GM21723 (cell line): ENCODE results near the gene UGT1A3.

Experiments used
- ATAC-seq: cut with Tn5 transposase; IDR thresholded peaks from one replicate; pipeline ENCODE4 v1.9.1; 2021; ENCODE audit warnings: mild to moderate bottlenecking, moderate library complexity; ENCODE audit not compliant: unreplicated experiment

The UGT1A3 gene

DNA sequence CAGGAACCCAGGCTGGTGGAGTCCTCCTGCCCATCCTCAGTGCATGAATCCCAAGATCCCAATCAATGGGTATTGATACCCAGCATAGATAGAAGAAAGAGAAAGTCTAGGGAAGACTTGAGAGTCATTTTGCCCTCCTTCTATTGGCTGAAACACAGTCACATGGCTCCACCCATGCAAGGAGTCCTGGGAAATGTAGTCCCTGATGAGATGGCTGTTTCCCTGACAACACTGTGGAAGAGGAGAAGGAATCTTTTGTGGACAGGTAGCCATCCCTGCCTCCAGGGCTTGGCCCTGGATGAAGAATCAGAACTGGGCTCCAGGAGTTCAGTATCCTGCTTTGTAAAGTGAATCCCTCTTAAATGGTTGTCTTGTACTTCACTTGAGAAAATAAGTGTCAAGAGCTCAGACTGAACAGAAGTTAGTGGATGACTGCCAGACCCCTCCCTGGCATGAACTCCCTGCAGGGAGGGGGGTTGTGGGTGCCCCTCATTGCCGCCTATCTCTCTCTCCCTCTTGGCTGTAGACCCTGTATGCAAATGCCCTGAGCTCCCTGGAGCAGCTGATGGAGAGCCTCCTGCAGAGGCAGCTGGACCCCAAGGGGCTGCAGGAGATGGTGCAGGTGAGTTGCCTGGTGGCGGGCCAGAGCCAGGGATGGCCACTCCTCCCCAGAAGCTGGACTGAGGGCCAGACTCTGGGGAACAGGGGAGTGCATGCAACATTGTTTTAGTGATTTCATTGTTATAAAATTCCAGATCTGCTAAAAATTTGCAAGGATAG lies 85.4 kb downstream of the UGT1A3 start:
- no peak for ATAC-seq

DNA sequence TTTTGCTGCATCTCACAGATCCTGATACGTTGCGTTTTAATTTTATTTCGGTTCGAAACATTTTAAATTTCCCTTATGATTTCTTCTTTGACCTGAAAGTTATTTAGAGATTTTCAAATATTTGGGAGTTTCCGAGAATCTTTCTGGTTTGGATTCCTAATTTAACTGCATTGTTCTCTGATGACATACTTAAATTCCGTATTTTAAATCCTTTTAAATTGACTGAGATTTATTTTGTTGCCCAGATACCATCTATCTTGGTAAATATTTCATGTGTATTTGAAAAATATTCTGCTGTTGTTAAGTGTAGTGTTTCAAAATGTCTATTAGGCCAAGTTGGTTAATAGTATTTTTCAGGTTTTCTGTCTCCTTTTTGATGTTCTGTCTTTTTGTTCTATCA lies 87.0 kb downstream of the UGT1A3 start:
- no peak for ATAC-seq

DNA sequence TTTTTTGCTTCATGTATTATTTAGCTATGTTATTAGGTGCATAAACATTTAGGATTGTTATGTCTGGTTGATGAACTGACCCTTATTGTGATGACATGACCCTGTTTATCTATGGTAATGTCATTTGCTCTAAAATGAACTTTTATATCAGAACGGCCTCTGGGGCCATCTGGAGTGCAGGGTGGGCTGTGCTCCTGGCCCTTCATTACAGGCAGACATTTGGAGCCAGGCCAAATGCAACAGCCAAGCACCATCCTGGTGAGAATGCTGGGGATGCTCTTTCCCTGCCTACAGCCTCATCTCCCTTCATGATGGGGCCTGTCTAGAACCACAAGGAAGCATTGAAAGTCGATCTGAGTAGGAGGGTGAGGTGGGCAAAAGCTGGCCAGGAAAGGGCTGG lies 87.5 kb downstream of the UGT1A3 start:
- no peak for ATAC-seq

DNA sequence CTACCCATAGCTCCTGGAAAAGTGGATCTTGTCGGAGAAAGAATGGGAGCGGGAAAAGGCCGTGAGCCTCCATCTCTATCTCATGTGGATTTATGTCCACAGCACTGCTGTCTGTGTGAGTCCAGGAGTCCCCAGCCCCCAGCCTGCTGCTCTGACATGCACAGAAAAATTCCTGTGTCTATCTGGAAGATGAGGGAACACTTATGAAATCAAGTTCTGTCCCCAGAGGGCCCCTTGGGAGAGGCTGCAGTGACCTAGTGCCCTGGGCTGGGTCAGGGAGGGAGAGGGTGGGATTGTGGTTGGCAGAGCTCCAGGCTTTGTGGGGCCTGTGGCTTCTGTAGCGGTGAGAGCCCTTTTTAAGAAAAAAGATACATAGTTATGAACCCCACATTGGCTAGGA lies 87.9 kb downstream of the UGT1A3 start:
- no peak for ATAC-seq

DNA sequence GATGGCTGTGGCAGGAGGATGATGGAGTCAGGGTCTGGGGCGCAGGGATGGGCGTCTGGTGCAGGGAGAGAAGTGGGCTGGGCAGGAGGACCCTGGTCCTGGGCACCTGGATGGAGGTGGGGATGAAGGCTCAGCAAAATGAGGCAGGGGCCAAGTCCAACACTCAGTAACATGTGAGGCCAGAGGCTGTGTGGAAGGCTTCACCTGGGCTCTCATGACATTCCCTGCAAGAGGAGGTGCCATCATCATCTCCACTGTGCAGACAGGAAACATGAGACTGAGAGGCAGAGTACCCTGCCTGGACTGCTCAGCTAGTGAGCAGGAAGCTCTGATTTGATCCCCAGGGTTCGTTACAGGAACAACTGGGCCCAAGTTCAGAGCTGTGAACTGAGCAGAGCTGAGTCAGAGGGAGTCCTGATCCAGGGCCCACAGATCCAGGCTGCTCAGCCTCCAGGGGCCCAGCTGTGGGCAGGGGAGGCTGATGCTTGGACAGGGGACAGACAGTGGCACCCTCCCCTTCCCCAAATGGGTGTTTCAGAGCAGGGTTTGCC lies 88.6 kb downstream of the UGT1A3 start:
- no peak for ATAC-seq

DNA sequence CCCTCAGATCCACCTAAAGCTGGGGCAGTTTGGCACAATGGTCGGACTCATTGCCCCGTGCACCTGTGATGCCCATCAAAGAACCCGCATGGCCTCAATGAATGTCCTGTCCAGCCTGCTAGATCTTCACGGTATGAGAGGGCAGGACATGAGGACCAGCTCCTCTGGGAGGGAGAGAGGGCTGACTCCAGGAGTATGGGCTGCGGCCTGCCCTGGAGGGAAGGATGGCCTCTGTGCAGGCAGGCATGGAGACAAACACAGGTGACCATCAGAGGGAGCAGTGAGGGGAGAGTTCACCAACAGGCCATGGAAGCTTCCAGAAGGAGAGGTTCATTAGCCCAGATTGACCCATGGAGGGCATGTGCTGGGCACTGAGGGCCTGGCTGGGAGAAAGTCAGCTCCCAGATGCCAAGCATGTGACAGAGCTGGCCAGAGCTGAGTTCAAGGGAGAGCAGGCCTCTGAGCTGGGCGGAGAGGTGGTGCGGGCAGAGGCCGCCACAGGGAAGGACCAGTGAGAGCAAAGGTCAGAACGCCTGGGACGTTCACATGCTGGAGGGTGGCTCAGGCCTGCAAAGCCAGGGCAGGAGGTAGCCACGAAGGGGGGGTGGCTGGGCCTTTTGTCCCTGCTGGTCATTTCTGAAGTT lies 89.3 kb downstream of the UGT1A3 start:
- ATAC-seq: no peak

DNA sequence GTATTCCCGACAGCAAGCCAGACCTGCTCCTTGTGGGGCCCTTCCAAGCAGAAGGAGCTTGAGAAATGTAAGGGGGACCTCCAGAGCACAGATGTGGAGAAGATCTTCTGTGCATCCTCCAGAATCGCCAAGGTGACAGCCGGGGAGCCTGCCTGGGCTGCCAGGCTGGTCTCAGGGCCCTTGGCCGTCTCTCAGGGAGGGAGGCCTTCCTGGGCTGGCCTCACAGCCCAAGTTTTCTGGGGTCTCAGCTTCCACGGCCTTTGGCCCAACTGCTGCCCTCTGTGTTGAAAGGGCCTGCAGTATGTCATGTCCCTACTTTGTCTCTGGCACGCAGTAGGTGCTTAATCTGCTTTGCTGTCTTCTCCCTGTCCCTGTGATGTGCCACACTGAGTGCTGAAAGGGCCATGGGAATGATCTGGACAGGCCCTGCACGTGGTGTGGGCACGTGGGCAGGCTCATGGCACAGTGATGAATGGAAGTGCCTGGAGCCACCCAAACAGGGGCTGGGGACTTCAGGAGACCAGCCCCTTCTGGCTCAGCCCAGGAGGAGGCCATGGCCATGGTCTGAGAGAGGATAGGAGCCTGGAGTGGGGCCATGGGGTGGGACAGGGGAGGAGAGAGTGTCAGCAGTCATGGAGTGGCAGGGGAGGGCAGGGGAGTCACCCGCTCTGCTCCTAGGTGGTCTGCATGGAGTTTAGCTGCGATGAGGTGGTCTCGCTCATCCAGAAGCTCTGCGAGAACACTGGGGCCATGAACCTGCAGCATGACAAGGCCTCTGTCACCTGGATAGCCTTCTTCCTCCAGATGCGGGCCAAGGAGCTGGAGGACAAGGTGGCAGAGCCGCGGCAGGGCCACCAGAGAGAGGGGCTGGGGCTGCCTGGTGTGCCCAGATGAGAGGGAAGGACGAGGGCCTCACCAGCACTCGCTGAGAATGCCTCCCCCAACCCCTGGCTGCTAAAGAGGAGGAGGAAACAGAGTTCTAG lies 90.1 kb downstream of the UGT1A3 start:
- ATAC-seq: no peak

DNA sequence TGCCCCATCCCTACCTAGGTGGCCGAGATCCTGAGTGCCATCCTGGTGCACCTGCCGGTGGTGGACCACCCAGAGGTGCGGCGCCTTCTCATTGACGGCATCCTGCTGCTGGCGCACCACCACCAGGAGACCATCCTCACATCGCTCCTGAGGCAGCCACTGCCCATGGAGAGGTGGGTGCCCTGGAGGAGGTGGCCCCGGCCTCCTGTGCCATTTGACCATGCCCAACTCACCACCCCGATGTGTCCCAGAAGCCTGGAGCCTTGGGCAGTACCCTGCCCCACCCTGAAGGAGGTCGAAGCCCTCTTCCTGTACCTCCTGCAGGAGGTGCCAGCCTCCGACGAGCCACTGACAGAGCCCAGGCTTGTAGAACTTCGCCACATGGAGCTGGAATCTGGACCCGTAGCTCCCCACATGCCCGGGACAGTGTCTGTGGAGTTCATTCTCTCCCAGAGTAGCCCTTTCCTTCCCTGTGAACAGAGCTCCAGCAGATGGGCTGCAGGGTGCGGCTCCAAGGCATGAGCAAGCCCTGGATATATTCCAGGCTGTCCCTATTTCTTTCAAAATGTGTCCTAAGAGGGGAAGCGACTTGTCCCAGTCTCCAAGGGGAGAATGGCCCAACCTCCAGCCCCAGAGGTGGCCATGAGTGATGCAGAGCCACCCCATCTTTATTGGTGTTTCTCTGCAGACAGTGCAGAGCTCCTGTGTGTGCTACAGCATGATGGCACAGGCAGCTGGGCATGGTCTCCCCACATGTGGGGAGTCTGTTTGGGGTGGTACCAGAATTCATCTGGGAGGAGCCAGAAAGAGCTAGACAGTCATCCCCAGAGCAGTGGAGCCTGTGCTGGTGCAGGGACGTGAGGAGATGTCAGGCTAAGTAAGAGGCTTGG lies 91.3 kb downstream of the UGT1A3 start:
- ATAC-seq: no peak

DNA sequence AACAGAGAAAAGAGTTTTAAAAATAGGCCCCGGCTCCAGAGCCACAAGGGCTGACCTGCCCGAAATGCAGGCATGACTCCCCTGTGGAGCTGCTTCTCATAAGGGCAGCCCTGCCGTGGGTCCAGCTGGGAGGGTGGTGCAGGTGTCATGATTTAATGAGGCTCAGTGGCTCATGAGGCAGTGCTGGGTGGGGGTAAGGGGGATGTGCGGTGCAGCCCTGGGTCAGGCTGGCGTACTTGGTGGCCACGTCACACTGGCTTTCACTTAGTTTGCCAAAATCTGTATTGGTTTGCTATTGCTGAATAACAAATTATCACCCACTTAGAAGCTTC lies 91.9 kb downstream of the UGT1A3 start:
- no peak for ATAC-seq

DNA sequence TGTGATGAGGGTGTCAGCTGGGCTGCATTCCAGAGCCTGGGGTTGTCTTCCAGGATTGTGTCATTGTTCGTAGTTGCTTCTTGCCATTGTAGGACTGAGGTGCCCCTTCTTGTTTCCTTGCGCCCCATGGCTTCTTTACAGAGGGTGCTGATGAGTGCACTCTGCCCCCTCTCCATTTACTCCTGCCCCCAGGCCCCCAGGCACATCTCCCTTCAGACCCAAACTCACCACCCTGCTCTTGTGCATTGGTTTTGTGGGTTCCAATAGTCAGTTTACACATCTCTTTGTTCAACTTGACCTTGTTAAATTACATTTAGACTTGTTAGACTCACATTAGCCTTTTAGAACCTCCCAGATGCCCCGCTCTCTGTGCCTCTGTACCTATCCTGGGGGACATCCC lies 92.4 kb downstream of the UGT1A3 start:
- no peak for ATAC-seq

DNA sequence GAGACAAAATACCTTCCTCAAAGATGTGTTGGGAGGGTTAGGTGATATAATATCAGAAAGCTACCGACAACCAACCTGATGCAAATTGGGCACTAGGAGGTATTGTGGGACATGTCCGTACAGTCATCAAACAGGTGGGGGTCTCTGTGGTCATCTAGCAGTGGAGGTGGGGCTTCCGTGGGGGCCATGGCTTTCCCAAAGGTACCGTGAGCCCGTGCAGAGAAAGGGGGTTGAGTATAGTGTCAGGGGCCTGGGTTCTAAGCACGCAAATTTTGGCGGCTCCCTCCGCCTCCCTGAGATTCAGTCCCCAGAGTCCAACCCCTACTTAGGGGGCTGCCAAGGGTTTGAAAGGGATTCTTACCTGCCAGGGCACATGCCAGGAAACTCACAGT lies 92.9 kb downstream of the UGT1A3 start:
- no peak for ATAC-seq

DNA sequence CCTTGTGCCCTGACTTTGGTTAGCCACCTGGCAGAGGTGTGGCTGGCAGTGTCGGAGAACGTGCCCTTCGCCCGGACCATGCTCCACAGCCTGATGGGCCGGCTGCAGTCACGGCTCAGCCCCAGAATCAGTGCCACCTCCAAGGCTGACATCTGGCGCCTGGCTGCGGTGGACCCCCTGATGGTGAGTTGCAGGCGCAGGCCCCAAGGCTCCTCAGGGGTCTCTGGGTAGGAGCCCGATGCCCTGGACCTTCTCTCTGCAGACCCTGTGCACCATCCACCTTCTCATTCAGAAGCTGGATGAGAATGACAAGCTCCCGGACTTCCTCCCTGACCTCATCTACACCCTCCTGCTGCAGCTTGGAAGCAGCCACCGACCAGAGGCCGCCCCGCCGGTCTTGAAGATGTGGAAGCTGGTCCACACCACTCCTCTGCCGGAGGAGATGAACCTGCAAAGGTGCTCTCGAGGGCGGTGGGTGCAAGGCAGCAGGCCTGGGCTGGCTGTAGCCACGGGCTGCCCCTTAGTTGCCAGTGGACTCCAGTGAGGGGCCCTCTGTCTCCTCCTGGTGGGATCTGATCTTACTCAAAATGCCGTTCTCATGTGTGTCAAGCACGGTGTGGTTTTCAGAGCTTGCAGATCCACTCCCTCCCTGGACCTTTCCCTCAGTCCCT lies 93.4 kb downstream of the UGT1A3 start:
- no peak for ATAC-seq
